Measurements from ENCODE around the gene TTC33.

TTC33 gene

DNA sequence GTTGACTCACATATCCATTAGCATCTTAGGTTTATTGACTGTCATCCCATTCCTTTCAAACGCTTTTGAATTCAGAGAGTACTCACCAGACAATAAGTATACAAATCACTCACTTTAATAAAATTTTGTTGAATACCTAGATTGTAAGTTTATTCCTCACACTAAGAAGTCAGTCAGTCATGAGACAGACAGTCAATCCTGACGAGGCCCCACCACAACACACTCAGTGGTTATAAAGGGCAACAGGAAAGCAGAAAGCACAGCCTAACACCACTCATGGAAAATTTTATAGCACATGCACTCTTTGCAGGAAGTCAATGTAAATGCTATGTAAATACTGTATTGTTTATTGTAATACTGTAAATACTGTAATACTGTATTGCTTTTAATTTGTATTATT is 252.3 kb downstream of the TTC33 start:
- no peak for DNase-seq

DNA sequence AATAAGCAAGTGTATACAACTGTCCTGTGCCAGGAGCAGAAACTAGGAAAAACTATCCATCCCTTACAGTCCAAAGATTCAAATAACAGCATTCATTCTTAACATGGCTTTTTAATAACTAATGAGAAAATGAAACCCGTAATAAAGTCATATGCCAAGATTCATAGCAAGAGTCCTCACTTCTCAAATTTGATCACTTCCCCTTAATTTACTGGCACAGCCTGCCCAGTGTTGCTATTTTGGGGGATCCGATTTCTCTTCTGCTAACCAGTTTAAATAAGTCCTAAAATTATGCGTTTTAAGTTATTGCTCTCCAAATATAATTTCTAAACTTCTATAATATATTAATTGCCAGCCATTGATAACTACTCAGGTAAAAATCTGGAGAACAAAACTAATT is 253.0 kb downstream of the TTC33 start:
- DNase-seq = no peak

DNA sequence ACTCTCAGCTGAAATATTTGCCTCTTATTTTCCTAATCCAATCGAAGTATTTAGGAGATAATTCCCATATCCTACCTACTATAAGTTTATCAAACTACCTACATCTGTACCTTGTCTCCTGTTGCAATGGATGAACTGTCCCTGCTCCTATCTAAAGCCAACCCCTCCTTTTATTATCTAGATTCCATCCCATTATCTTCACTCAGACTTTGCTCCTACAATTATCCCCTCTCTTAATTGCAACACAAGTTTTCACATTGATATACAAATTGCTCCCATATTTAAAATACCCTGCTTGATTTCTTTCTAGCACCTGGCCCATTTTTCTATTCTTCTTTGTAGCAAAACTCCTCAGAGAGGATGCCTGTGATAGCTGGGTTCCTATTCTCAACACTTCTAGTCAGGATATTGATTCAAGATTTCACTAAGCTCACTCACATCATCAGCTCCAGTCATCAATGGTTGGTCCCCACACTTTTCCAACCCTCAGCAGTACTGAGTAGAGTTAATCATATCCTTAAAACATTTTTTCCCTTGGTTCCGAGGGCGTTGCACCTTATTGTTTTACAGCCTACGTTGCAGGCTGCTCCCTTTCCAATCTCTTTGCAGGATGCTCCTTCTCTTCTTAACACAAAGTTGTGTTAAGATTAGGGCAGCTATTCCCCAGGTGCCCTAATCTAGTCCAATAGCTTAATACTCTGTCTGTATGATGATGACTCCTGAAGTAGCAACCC is 253.9 kb downstream of the TTC33 start:
- DNase-seq = no peak

DNA sequence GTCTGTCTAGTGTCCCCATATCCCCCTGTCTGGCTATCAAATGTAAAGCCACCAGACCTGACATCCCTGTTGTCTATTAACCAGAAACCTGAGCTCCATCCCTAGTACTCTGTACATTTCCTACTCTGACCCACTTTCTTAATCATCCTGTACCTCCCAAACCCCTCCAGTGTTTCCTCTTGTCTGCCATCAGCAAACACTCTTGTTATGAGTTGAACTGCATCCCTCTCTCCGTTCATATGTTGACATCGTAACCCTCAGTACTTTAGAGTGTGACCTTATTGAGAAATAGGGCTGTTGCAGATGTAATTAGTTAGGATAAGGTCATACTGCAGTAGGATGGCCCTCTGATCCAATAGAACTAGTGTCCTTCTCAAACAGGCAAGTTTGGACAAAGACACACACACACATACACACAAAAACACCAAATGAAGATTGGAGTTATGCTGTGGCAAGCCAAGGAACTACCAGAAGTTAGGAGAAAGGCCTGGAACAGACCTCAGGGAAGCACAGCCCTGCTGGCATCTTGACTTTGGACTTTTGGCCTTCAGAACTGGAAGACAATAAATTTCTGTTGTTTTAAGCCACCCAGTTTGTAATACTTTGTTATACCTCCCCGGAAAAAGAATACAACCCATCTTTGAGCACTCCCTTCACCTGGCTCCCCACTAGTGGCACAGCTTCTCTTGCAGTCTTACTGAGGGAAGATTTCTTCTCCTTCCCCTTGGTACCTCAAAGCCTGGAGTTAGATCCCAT is 256.1 kb downstream of the TTC33 start:
- DNase-seq = no peak

DNA sequence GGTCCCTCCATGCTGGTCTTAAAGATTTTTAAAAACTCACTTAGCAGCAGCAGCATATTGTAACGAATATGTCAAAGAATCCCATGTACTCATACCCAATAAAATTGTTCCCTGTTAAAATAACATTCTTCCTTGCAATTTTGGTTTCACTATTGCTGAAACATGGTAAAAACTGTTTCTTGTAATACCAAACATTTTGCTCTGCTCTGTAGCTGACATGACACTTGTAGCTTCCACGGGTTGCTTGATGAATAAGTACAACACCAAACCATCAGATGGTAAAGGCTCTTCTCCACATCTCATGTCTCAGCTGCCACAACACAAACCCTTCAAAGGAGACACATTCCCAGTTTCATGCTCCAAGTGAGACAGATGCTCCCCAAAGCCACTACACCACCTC is 256.8 kb downstream of the TTC33 start:
- DNase-seq = no peak

DNA sequence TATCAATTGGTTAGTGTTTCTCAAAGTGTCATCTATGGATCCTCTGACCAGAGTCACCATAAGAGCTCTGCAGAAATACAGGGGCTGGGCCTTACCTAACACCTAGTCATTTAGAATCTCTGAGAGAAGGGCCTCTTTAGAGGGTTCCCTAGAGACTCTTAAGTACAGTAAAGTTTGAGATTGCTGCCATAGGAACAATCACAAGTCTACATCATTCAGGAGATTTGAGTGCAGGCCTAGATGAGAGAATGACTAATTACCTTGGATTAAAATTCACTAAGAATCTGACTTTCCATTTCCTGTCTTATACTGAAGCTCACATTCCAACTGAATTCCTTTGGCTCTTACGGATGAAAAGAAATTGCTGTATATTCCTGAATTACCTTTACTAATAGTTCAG is 258.2 kb downstream of the TTC33 start:
- no peak for DNase-seq

DNA sequence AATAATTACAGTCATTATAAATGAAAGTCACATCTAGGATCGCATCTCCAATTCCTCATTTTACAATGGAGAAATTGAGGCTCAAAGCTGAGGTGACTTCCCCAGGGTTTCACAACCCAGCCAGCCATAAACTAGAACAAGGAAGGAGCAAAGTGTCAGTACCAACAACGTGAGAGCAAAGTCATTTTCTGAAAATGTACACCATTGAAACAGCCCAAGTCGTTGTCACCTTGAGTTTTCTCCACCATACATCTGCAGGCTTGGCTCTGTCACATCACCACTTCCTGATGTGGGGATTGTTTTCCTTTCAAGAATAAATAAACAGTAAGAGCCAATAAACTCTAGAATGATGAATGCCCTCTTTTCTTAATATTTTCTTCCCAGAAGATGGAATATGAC is 260.5 kb downstream of the TTC33 start:
- DNase-seq = no peak

DNA sequence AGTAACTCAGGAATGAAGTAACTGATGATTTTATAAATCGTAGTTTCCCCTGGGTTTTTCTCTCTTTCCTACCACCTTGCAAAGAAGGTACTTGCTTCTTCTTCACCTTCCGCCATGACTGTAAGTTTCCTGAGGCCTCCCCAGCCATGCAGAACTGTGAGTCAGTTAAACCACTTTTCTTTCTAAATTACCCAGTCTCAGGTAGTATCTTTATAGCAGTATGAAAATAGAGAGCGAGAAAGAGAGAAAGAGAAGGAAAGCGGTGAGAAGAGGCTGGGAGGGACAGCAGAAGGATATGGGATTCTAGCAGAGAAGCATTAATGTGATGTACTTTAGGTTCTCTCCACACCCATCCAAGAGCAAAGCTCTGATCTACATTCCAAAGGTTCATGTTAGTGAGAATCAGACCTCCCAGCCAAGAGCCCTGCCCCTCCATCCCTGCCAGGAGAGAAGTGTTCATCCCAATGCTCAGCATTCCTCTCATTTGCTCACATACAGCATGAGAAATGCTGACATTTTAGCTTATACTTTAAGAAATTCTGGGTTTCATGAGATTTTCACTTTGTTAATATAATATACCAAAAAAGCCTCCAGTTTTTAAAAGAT is 261.0 kb downstream of the TTC33 start:
- no peak for DNase-seq

DNA sequence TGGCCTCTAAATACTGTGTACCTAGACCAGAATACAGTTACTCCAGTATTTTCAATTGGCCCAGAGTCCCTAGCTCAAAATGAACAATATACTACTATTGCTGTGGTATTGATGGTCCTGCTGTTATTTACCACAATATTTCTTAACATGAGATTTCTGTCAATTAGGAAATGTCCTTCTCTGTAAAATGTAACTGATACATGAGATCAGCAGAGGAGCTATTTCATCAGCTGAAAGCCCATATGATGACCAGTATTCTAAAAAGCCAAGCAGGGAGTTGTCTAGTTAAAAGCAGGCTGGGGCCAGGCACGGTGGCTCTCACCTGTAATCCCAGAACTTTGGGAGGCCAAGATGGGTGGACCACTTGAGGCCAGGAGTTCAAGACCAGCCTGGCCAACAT is 263.7 kb downstream of the TTC33 start:
- no peak for DNase-seq

DNA sequence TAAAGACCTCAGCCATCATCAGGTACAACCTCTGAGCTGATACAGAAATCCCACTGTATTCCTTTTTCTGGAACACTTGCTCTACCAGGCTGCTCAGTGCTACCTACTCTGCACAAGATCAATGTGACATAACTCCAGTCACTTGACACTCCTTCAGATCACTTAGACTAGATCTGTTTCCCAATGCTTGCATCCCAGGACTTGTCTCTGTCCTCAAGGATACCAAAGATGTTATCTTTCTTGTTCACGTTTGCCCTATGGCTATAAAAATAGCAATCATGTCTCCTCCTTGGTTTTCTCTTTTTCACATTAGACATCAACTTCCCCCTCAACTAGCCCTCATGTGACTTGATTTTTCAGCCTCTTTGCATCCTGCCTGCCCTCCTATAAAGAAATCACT is 264.1 kb downstream of the TTC33 start:
- no peak for DNase-seq

DNA sequence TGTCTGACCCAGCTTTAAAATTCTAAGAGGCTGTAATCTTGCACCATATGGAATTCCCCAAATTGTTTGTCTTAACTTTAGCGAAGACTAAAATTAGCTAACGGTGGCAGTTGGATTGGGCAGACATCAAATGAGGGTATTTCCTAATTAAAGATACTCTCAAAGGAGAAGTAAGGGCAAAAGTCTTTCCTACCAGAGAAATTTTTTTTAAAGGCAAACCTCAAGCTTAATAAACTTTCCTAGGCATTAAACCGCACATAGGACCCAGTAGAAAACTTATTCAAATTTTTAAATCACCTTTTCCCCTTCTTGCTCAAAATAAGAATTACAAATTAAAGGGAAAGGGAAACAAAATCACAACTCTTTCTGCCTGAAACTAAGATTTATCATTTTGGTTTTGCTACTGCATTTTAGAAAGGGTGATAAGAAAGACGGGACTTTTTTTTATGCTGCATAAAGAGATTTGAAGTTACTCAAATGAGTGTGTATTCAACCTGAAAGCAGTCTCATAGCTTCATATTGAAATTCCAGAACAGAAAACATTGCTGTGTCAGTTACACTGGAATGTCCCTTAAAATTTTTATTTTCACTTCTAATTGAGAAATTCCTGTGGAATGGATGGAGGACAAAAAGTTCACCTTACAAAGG is 265.2 kb downstream of the TTC33 start:
- DNase-seq = no peak

DNA sequence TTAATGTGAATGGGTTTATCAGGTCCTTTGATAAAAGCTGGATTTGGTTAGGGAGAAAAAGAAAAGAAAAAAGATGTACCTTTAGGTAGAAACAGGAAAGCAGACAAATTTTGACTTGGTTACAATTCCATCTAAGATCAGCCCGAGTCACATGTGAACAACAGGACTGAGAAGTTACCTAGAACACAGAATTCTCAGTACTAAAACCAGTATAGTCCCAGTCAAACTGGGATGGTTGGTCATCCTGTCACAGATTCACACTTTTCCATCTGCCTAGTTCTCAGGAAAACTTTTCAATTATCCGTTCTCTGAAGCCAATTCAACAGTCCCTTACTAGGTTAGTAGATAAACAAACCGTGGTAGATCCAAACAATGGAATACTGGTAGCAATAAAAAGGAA is 266.3 kb downstream of the TTC33 start:
- DNase-seq = no peak

DNA sequence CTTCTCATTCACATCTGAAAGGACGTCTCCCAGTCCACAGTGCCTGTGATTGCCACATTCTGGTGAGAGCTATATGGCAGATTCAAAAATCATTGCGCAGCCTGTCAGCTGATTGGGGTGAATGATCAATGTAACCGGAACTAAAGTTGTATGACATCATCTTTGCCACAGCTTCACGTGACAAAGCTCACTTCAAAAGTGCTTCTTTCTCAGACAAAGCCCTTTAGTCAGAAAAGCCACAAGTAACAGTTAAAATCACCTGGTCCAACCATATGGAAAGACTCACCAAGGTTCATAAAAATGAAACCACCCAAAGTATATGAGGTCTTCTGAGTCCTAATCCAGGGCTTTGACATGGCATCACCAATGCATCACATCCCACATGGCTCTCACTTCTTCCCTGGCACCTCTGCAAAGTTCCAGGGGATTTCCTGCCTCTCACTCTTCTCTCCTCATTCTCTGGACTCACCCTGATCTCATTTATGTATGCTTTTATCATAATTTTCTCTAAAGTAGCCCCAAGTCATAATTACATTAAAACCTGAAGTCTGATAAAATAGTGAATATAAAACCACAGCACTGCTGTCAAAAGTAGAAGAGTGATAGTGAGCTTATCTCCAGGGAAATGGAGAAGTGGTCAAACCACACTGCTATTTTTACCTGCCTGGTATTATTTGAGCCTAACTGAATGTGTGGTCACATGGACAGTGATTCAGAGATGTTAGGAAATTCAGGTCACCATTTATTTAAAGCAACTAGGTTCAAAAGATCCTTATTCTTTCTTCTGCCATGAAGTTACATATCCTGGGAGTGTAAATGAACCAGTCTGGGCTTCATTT is 269.1 kb downstream of the TTC33 start:
- DNase-seq = peak; percentile 18

DNA sequence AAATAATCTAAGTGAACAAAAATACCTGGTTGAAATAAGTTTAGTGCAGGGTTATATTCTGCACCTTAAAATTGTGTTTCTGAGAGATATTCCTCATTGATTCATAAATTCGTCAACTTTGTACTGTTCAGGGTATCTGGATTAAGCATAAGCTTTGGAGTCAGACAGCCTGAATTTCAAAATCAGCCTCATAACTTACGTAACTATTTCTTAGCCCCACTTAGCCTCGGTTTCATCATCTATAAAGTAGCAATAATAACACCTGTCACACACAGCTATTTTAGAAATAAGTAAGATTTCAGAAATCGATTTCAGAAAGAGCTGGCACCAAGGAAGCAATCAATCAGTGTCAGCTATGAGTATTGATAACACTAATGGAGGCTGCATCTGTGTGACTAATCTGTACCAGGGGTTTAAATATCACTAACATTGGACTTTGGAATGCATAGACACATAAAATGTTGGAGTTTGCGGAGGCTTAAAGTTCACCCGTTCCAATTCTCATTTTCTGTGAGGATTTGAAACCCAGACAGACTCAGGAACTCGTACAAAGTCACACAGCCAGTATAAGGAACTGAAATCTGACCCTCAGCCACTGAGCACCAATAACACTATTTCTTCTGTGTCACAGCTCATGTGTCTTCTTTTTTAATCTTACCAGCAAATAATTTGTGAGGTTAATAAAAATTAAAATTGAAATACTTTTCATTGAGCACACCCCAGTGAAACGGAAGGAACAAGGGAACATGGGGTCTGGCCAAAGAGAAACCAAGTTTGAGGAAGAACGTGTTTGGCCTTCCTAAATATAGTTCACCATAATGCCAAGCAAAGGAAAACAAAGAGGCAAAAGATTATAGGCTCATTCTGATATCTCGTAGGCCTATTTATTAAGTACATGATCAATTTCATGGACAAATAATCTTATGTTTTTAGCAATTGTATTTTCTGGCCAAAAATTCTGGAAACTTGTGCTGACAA is 270.5 kb downstream of the TTC33 start:
- no peak for DNase-seq

DNA sequence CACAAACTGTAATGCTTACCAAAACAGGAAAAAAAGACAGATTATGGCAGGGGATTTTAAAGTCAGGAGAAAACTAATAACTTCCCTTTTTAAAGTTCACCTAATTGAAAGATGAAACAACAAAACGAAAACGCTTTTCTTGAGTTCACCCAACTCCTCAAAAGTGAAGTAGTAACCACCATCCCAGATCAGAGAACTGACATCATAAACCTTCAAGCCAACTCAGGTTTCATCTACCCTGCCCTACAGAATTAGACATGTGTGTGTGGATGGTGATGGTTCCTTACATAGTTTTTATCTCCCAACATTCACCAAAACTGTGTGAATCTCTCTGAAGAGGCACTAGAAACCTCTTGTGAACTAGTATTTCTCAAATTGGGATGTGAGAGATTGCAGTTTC is 271.3 kb downstream of the TTC33 start:
- no peak for DNase-seq

DNA sequence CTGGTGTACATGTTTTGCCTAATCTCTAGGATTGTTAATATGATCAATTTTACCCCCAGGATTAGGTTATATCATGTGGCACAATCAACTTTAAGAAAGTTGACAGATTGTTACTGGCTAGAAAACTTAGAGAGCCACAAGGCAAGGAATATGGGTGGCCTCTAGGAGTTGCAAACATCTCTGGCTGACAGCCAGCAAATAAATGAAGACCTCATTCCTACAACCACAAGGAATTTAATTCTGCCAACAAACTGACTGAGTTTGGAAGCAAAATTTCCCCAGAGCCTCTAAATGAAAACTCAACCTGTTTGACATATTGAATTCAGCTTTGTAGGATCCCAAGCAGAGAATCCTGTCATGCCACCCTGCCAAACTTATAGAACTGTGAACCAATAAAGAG is 272.4 kb downstream of the TTC33 start:
- DNase-seq = no peak

DNA sequence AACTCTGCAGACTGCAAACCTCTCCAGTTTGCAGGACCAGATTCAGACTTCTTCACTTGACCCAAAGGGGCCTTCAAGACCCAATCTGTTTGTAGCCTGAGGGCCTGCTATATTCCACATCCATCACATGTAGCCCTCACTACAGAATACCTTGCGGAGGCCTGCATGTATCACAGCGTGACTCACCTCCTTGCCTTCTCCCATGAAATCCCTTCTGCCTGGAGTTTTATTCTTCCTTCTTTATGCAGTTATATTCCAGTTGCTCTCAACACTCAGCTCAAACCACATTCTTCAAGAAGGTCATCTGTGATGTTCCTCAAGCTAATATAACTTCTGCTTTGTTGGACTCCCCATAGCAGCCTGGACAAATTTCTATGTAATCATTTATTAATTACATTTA is 274.5 kb downstream of the TTC33 start:
- no peak for DNase-seq

DNA sequence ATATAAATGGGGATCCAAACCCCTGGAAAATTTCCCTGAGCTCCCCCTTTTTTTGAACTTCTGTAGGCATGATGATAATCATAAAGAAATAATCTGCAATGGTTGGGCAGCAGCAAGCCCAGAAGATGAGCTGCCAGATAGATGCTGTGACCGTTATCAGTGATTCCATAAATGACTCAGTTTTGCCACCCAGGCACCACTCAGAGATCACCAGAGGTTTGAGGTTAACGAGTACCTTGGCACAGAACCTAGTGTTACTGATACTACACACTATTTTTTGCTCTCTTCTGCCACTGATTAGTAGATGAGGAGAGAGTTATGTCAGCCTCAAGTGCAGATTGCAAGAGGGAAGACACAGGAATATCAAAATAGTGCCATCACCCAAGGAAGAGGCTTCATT is 275.4 kb downstream of the TTC33 start:
- no peak for DNase-seq

DNA sequence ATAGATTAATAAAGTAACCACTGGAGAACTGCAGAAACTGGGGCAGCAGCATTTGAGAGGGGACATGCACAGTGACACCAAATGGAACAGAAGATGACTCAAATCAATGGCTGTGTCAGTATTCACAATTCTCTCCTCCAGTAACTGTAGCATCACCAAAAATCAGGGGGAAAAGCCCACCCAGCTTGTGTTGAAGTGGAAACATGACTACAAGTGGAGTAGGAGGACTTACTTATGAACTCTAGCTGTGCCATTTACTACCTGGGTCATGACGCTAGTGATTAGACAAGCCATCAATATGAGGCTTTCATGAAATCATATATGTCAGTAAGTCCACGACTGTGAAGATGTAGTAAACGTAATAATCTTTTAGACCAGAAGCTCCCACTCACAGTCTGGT is 275.8 kb downstream of the TTC33 start:
- DNase-seq = no peak

DNA sequence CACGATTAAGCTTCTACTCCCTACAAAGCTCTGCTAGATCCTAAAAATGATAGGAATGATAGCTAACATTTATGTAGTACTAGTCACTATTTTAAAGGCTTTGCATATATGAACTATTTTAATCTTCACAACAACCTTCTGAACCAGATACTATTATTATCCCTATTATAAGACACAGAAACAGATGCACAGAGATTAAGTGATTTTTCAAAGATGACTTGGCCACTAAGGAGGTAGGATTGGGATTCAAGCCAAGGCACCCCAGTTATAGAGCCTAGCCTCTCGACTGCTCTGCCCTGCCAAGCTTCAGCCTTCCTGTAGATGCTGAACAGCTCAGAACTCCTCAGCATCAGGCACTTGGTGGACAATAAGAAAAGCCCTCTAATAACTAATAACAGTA is 277.0 kb downstream of the TTC33 start:
- no peak for DNase-seq

DNA sequence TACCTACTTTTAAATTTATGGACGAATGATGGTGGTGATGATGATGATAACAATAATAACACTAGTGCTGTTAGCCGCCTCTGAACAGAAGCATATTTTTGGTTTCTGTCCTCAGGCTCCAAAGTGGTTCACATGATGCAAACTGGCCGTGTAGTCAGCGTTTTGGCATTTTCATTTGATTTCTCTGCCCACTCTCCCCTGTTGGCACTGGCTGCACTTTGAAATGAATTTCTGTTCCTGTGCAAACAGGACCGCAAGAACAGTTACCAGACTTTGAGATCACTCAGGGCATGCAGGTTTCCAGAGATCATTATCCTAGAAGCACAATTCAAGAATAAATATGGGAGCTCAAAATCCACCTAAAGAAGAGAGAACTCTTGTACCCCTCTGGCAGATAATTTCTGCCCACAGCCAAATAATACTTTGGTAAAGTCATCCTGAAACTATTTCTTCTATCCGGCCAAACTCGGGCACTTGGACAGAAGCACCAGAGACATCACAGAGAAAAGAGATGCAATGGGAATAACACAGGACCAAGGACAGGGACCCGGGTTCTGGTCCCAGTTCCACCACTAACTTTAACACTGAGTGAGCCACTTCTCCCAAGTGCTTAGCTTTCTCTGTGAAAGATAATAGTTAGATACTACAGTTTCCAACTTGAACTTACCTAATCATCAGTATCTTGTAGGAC is 277.8 kb downstream of the TTC33 start:
- no peak for DNase-seq

Measured in T-helper 9 cell (primary cell).